PC-9 (cell line): ENCODE data around the gene GLRX2. TPM values are rescaled to one million over a fixed set of nuclear protein-coding genes. Genes with fewer than 3 reads are reported as not detected.

Experiments
- BruUV-seq: library from RNA; stranded (reverse); fragments of 400-500 nt; replicated peaks from 2 replicates; lab custom pipeline; 2021; lab: Mats Ljungman, UMichigan
- CTCF ChIA-PET: fragments of 300-600 bp; sonication (Branson Sonifier 250); formaldehyde crosslinking; loops from one replicate; lab custom pipeline; 2022; ENCODE audit warnings: antibody characterized with exemption; lab: Charles Lee
- POLR2A ChIA-PET: fragments of 300-600 bp; sonication (Branson Sonifier 250); formaldehyde crosslinking; loops from one replicate; lab custom pipeline; 2022; ENCODE audit warnings: antibody characterized with exemption; ENCODE audit not compliant: unreplicated experiment; lab: Charles Lee
- DNase-seq, 2 experiments: peaks; one replicate each; pipeline versions ENCODE4 v3.0.0 to v3.0.0-alpha.2; 2015 to 2022; ENCODE audit warnings: mixed read lengths in 1 of 2
- H2AFZ ChIP-seq: fragments of 200-600 bp; sonication (generic); 2 replicates; pipeline ENCODE4 v1.8.1; 2017; ENCODE audit warnings: antibody characterized with exemption
- H3F3A ChIP-seq: fragments of 200-600 bp; sonication (generic); 2 replicates; pipeline ENCODE4 v1.8.1; 2017; ENCODE audit warnings: antibody characterized with exemption, mild to moderate bottlenecking, low read depth; ENCODE audit not compliant: insufficient read depth
- H3K27ac ChIP-seq: fragments of 200-600 bp; sonication (generic); 2 replicates; pipeline ENCODE4 v1.6.1; 2016; ENCODE audit warnings: mixed run types
- H3K27me3 ChIP-seq: fragments of 200-600 bp; sonication (generic); 2 replicates; pipeline ENCODE4 v1.6.1; 2016; ENCODE audit warnings: low read depth, mixed run types; ENCODE audit not compliant: insufficient read depth
- H3K36me3 ChIP-seq: fragments of 200-600 bp; sonication (generic); 2 replicates; pipeline ENCODE4 v1.6.1; 2016; ENCODE audit warnings: low read depth, mixed run types
- H3K4me1 ChIP-seq: fragments of 200-600 bp; sonication (generic); replicated peaks from 2 replicates; pipeline ENCODE4 v1.6.1; 2016; ENCODE audit warnings: mixed run types; ENCODE audit not compliant: insufficient read depth
- H3K4me2 ChIP-seq: fragments of 200-600 bp; sonication (generic); 2 replicates; pipeline ENCODE4 v1.6.1; 2017; ENCODE audit warnings: mixed run types
- H3K4me3 ChIP-seq: fragments of 200-600 bp; sonication (generic); 2 replicates; pipeline ENCODE4 v1.6.1; 2016; ENCODE audit warnings: mixed run types
- H3K79me2 ChIP-seq: fragments of 200-600 bp; sonication (generic); 2 replicates; pipeline ENCODE4 v1.6.1; 2017; ENCODE audit warnings: low read depth, mixed run types
- H3K9me2 ChIP-seq: fragments of 200-600 bp; sonication (generic); 2 replicates; pipeline ENCODE4 v1.8.1; 2017; ENCODE audit warnings: mild to moderate bottlenecking; ENCODE audit not compliant: insufficient read depth
- H3K9me3 ChIP-seq: fragments of 200-600 bp; sonication (generic); 2 replicates; pipeline ENCODE4 v1.8.1; 2016; ENCODE audit warnings: low read depth; ENCODE audit not compliant: insufficient read depth
- H4K20me1 ChIP-seq: fragments of 200-600 bp; sonication (generic); 2 replicates; pipeline ENCODE4 v1.8.1; 2017; ENCODE audit not compliant: insufficient read depth
- EZH2 ChIP-seq: fragments of 200-600 bp; sonication (generic); IDR thresholded peaks from 2 replicates; pipeline ENCODE4 v1.8.0; 2017; ENCODE audit warnings: antibody characterized with exemption, low read depth
- intact Hi-C: fragments of 100-400 bp; cut with micrococcal nuclease; formaldehyde crosslinking; loops from one replicate; pipeline ENCODE4 v1.10.0; 2022; ENCODE audit not compliant: unreplicated experiment
- total RNA-seq: library from RNA; stranded (reverse); gene quantifications from 2 replicates; pipeline ENCODE4 v1.2.3, GENCODE V29; 2021
- TF ChIP-seq, protein P1 (sequence below): fragments of 200-600 bp; sonication (generic); conservative IDR thresholded peaks from 2 replicates; pipeline ENCODE4 v1.6.1; 2017; ENCODE audit warnings: mixed run types, antibody characterized with exemption, mild to moderate bottlenecking, moderate library complexity

Gene GLRX2
- total RNA-seq, 1 experiment from 2014 or later, result 16.7 TPM

DNA sequence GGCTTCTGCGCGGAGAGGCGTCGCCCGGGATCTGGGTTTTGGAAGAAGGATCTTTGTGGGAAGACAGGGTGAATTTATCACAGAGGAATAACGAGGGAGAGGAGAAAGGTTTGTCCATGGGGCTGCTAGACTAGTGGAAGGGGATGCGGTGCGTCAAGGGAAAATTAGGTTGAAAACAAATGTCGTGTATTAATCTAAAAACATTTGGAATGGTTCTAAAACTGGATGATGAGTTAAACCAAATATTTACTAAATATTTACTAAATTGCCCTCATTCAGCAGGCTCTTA is 45.2 kb downstream of the GLRX2 start:
- TF ChIP-seq, protein P1, sequence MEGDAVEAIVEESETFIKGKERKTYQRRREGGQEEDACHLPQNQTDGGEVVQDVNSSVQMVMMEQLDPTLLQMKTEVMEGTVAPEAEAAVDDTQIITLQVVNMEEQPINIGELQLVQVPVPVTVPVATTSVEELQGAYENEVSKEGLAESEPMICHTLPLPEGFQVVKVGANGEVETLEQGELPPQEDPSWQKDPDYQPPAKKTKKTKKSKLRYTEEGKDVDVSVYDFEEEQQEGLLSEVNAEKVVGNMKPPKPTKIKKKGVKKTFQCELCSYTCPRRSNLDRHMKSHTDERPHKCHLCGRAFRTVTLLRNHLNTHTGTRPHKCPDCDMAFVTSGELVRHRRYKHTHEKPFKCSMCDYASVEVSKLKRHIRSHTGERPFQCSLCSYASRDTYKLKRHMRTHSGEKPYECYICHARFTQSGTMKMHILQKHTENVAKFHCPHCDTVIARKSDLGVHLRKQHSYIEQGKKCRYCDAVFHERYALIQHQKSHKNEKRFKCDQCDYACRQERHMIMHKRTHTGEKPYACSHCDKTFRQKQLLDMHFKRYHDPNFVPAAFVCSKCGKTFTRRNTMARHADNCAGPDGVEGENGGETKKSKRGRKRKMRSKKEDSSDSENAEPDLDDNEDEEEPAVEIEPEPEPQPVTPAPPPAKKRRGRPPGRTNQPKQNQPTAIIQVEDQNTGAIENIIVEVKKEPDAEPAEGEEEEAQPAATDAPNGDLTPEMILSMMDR, result no peak
- TF ChIP-seq EZH2, result no peak
- POLR2A ChIA-PET, result no interaction called here
- no peak for DNase-seq
- no peaks in the 10 kb centered on the region for H3K9me2 ChIP-seq
- CTCF ChIA-PET, result no interaction called here
- intact Hi-C loops, result no loop called here
- no peaks in the 10 kb centered on the region for H3K9me3 ChIP-seq
- H3K36me3 ChIP-seq, result peaks cover 13% of the 10 kb centered on the region; the same call in 1 of the 2 replicates
- H3K4me1 ChIP-seq, result peaks cover 23% of the 10 kb centered on the region
- peaks cover 89% of the 10 kb centered on the region for H3K79me2 ChIP-seq
- peak overlapping the region; percentile 92 for H3K27ac ChIP-seq
- H3K27me3 ChIP-seq, result no peaks in the 10 kb centered on the region
- no TSS peak for BruUV-seq
- H3K4me2 ChIP-seq, result peak overlapping the region; percentile 91
- H4K20me1 ChIP-seq, result peaks cover 8% of the 10 kb centered on the region; the same call in 1 of the 2 replicates
- H3F3A ChIP-seq, result peaks cover 18% of the 10 kb centered on the region
- H2AFZ ChIP-seq, result peak overlapping the region; percentile 95
- H3K4me3 ChIP-seq, result peak overlapping the region; percentile 78

DNA sequence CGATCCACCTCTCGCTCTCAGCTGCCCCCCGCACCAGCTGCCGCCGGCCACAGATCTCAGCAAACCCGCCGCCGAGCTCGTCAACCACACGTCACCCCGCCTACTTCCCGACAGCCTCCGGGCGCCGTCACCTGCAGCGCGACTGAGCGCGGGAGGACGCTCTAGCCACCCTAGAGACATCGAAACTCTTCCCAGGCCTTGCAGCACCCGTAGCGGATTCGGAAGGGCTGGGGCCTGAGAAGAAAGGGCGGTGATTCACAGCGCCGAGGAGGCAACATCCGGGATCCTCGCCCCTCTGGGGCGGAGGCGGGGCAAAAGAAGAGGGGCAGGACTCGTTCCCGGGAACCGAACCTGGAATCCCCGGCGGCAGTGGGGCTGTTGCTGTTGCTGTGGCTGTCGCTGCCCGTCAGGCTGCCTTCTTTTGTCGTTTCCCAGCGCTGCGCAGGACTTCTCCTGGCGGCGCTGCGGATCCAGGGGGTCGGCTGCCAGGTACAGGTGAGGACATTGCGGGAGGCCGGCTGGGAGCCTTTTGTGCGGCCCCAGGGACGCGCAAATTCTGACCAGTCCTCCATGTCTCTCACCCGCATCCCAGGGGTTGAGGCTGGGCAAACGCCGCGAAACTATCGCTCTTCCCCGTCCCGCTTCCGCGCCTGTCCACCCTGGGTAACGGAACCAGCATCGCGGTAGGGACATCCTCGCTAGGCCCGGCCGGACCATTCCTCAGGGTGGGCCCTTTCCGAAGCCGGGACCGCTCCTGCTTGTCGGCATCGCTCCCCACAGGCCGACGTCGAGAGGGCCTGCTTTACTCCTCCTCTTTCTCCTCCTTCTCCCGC is 45.7 kb downstream of the GLRX2 start, which contains the start of the genes RO60 and UCHL5:
TSS of gene RO60 (plus strand) at position 331 of the 833 bp plus-strand sequence. CDS start 9,443 bp downstream, outside the sequence.
TSS of gene UCHL5 (minus strand) at position 79 of the 833 bp plus-strand sequence. CDS start 100 bp downstream, outside the sequence.
- Histone ChIP-seq H3K9me3 (no peaks in the 10 kb centered on the region), H2AFZ (peak within 1 kb of the TSS; percentile 95), H3K36me3 (peaks cover 13% of the 10 kb centered on the region; the same call in 1 of the 2 replicates), H3K4me1 (peaks cover 23% of the 10 kb centered on the region), H4K20me1 (peaks cover 8% of the 10 kb centered on the region; the same call in 1 of the 2 replicates), H3F3A (peaks cover 18% of the 10 kb centered on the region), H3K4me2 (peak within 1 kb of the TSS; percentile 91), H3K9me2 (no peaks in the 10 kb centered on the region), H3K27ac (peak within 1 kb of the TSS; percentile 92), H3K27me3 (no peaks in the 10 kb centered on the region), H3K79me2 (peaks cover 89% of the 10 kb centered on the region), H3K4me3 (peak within 1 kb of the TSS; percentile 78)
- peak; percentile 96 for DNase-seq
- BruUV-seq, result TSS peak; percentile 57
- POLR2A ChIA-PET, result interaction anchor here (1.1 kb wide), 1 partner anchor 45 kb away, joined by 5 read pairs; the partner anchor contains the start of gene GLRX2
- TF ChIP-seq, protein P1, result no peak
- no peak for TF ChIP-seq EZH2
- intact Hi-C loops, result loop anchor here (1.0 kb wide), 2 partner anchors 46 to 62 kb away; partner anchors contain the start of gene GLRX2
- CTCF ChIA-PET, result no interaction called here

DNA sequence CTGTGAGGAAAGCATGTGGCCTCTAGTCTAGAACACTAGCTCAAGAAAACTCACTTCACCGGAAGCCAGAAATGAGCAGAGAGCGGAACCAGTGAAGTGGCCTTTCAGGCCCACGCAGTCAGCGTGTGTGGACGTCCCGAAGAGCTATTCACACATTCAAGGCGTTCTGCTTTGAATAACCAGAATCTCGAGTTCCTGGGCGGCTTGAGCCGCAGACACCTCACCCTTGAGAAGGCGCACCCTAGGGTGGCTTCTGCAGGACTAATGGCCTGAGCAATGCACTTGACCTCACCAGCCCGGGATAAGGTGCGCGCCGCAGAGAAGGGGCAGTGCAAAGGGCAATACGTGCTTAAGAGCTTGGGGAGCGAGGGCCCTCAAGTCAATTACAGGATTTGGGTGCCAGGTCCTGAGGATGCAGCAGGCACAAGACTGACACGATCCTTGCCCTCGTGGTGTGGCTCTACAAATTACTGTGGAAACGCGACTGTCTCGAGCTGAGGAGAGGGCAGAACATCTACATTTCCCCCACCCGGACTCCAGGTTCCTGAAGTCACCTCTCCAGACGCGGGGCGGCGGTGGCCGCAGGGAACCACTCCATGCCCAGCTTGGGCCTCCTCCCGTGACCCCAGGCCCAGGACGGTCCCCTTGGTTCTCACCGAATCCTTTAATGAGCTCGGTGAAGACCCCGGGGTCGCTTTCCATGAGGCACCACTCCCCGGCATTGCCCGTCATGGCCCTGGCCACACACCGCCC is 46.5 kb downstream of the GLRX2 start:
- Histone ChIP-seq H3K9me3 (no peaks in the 10 kb centered on the region), H2AFZ (peak overlapping the region; percentile 87), H3K4me2 (peak overlapping the region; percentile 91), H3K79me2 (peaks cover 89% of the 10 kb centered on the region), H4K20me1 (peaks cover 8% of the 10 kb centered on the region; the same call in 1 of the 2 replicates), H3K4me3 (peak overlapping the region; percentile 78), H3K27me3 (no peaks in the 10 kb centered on the region), H3F3A (peaks cover 18% of the 10 kb centered on the region), H3K36me3 (peaks cover 13% of the 10 kb centered on the region; the same call in 1 of the 2 replicates), H3K9me2 (no peaks in the 10 kb centered on the region), H3K27ac (peak overlapping the region; percentile 92), H3K4me1 (peaks cover 23% of the 10 kb centered on the region)
- intact Hi-C loops, result loop anchor here (1.0 kb wide), 2 partner anchors 47 to 63 kb away; partner anchors contain the start of gene GLRX2
- BruUV-seq, result no TSS peak
- CTCF ChIA-PET, result no interaction called here
- DNase-seq, result peak; percentile 44 to 57
- no peak for TF ChIP-seq EZH2
- TF ChIP-seq, protein P1, result no peak
- POLR2A ChIA-PET, result interaction anchor here (0.5 to 1.1 kb wide), 3 partner anchors 46 to 90 kb away, joined by 3 to 5 read pairs (median 5); partner anchors contain the start of gene GLRX2
